ENCODE results near the gene MAP4K4.

DNA sequence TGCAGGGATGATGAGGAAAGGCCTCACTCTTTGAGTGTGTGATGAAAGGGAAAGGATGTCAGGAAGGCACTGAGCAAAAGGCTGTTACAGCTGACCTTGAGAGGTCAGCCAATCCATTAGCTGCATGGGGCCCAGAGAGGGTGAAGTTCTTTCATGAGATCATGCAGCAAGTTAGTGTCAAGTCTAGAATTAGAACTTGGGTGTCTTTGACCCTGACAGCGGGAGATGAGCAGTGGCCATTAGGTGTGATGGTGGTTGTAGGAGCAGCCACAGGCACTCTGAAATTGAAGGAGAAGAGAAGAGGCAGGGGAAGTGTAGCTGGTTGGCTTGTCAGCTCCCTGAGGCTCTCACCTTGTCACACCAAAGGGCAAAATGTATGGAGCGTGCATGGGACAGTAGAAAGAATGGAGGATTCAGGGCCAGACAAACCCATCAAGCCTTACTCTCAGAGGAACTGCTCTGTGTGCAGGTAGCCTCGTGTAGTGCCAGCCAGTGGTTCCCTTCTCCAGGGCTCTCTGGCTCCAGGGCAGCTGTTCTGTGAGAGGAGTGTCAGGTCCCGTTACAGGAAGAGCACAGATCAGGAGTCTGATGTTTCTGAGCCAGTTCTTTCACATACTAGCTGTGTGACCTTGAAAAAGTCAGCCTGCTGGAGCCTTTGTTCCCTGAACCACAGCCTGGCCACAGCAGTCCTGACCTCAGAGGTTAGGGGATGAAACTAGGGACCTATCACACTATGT, 35.9 kb downstream of the MAP4K4 start:
- TF ChIP-seq POLR2A (IDR thresholded peaks at IDR 0.05; ENCODE audit: low read length) (no peak), GATA1 (IDR thresholded peaks at IDR 0.05; ENCODE audit: low read depth, low read length) (no peak)

All from erythroblast (primary cell).